Activated CD4-positive, alpha-beta T cell treated with anti-CD3 and anti-CD28 coated beads, Interleukin-10, Interleukin-2, amounts not matched to agents 100 ng/mL and 50 ng/mL, durations not matched to agents 16 hours and 8 hours (primary cell): ENCODE data around the gene PTPRN2.

Source experiments
- DNase-seq: peaks from one replicate; pipeline ENCODE4 v3.0.0-alpha.2; 2020

Gene PTPRN2

DNA sequence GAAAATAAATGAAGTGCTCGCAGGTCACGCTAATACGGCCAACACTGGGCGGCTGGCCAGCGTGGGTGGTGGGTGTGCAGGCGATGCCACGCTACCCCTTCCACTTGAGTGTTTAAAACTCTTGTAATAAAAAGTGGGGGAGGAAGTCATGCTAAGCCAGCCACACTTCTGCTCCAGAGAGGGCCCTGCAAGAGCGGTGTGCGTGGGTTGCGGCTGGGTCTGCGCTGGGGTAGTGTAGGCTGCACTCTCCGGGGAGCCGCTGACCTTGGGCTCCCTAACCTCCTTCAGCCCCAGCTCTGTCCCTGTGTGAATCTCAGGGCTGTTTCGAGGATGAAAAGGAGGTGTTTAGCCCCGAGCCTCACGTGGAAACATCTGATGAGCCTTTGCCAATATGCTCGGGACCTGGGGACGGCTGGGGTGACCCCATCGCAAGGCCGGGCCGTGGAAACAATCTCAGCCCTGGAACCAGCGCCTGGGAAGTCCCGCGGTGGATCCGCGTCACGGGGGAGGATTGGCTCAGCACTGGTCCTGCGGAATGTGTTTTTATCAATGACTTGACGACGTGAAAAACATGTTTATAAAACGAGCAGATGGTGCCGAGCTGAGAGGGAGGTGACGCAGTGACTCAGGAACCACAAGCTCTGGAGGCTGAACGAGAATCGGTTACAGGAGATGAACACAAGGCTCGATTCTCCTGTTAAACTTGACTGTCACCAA, 972.4 kb downstream of the PTPRN2 start:
- no peak for DNase-seq

DNA sequence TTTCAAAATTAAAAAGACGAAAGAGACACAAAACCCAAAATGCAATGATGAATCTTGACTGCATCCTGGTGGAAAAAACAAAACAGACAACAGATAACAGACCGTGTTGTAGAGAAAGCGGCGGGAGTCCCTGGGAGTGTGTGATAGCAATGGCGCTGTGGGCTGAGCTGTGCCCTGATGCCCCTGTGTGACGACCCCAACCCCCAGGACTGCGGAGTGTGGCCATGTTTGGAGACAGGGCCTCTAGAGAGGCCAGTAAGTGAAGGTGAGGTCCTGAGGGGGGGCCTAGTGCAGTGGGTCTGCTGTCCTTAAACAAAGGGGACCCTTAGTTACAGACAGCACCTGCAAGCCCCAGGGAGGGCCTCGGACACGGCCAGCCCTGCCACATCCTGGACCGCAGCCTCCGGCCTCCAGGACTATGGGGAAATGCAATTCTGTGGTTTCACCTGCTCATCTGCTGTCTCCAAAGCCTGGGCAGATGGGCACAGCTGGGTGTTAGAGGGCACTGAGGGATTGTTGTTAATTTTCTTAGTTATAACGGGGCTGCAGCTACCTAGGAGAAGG, 973.1 kb downstream of the PTPRN2 start:
- DNase-seq, result no peak

DNA sequence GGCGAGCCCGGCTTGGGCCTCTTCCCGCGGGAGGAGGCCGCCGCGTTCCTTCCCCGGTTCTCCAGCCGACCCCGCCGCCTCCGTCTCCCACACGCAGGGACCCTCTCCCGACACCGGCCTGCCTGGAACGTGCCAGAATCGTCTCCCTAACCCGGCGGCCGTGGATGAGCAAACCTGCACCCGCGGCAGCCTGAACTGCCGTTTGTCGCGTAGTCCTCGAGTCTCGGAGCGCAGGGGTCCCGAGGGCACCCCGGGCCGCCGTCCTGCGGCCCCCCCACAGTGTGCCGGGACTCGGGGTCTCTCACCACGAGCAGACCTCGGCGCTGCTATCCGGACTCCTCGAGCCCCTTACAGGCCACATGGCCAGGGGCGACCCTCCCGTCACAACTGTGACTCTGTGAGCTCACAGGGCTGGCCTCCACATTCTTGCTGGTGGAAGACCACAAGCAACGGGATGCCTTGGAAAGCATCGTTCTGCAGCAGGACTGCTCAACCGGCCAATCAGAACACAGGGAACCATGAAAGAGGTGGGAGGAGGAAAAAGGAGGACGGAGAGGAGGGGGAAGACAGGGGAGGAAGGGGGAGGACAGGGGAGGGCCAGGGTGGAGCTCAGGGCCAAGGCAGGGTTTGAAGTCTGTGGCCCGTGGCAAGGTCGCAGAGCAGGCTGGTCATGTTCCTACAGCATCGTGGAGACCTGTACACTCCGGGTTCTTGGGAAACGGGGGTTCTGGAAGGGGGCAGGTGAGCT, 973.9 kb downstream of the PTPRN2 start:
- no peak for DNase-seq

DNA sequence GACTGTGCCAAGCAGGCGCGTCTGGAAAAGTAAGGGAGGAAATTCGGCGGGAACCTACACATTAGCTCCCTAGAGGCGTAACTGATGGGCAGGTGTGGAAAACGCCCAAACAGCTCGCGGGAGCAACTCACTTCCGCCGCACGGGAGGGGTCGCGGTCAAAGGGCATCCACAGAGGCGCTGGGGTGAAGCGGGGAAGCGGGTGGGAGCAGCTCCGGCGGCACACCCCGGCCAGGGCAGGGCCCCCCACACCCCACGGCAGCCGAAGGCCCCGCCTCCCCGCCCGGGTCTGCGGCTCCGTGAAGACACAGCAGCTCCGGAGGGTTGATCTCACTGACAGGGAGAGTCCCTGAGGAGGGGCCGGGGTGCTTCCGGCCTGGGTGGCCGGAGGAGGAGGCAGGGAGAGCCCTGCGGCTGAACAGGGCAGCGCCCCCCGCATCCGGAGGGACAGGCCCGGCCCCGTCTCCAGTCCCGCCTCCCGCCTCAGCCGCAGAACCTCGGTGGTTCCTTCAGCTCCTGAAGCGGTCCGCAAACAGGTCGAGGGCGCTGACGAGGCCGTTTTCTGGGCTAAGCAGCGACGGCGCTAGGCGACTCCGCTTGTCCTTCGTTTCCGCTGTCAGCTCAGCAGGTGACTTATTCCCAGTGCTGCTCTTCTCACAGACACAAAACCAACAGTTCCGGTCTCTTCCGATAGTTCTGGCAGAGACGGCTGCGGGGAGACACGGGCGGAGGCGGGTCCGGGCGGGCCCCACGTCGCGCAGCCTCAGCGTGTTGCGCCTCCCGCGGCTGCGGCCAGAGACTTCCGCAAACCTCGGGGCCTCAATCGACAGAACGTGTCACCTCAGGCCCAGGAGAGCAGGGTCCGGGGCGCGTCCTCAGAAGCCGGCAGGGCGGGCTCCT, 974.7 kb downstream of the PTPRN2 start:
- peak; percentile 71 for DNase-seq

DNA sequence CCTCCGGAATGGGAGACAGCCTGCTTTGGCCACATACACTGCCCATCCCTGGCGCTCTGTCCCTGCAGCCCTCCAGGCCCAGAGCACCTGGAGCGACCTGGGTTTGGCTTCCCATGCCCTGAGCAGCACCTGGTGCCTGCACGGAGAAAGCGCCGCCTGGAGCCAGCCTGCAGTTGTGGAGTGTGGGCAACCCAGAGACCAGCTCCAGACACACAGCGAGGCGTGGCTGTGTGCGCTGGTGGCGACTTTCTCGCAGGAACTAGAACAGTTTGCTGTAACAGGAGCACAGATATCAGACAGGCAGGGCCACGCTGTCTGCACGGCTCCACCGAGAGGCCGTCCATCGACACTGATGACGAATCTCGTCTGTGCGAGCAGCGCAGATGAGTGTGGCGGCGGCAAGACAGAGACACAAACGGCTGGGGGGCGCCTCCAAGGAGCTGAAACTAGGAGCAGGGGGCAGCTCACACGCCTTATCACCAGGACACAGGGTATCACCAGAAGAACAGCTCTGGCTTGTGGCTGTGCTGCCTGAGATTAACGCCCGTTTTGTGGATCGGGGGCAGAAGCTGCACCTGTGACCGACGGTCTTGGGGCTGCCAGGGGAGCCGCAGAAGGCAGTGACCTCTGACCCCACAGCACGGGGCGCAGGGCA, 975.5 kb downstream of the PTPRN2 start:
- no peak for DNase-seq

DNA sequence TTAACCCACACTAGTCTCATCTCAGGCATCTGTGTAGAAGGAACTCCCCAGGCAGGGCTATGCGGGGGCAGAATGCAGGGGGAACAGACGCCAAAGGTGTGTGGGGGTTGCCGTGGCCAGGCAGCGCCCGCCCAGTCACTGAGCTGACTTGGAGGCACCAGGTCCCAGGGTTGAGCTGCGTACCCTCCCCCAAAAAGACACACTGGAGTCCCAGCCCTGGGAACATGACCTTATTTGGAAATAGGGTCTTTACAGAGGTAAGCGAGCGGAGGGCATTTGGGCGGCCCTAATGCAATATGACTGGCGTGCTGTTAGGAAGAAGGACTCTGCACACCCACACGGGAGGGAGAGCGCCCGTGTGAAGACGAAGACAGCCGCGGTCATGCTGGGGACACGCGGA, 976.3 kb downstream of the PTPRN2 start:
- DNase-seq, result no peak

DNA sequence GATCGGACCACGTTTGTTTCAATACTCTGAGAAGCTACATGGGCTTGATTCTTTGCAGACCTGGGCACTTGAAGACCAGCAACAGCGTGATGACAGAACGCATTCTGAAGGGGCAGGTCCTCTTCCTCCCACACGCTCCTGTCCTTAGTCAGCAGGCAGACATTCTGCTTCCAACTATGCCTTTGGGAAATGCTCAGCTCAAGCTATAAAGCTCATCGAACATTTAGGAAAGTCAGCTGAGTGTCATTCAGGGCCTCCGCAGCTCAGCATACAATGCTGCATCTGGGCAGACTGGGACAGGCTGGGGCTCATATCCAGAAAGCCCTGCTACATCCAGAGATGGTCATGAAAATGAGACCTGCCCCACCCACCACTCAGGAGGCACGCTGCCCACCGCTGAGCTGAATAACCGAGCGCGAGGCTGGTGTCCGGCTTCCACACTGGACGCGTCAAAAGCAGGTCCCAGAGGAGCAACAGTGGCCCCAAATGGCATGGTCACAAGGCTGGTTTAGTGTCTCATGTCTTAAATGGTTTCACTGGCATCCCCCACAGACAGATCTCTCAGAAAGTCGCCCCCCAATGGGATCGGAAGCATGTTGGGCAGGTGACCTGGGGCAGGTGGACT, 976.8 kb downstream of the PTPRN2 start:
- no peak for DNase-seq

DNA sequence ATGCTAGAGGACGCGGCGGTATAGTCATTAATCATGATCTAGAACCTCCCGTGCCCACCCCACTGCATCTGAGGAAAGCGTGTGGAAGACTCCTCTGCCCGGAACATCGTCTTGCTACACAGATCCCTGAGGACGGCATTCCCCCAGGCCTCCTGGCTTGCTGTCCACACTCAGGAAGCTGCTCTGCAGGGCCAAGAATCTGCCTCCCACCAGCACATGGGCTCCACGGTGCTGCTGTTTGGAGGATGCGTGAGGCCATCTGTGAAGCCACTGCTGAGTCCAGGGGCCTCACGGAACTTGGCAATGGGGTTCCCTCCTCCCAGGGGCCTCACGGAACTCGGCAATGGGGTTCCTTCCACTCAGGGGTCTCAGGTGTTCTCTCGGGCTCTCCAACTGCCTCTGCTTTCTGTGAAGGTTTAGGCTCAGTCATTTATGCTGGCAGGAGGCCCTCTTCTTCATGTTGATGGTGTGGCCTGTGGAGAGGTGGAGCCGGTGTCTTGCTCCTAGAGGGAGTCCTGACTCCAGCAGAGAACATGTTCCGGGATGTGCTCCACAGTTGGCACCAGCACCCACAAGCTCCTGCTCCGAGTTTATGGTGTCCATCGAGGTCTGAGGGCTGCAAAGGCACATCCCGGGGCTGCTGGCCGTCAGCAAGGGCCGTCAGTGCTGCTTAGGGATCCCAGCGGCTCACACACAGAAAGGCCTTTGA, 977.5 kb downstream of the PTPRN2 start:
- DNase-seq, result no peak

DNA sequence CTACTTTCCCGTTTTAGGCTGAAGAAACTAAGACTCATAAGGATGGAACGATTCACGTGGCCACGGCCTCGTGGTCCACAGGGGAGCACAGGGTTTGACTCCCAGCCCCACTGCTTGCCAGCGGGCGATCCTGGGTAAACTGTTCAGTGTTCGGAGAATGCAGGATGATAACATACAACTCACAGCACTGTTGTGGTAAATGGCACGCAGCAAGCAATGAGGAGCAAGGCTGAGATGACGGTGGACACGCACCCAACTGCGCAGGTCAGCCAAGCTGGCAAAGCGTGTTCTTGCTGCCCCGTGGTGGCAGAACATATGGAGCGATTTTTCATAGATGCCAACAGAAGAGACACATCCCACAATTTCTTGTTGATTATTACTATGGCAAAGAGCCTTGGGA, 978.1 kb downstream of the PTPRN2 start:
- no peak for DNase-seq

DNA sequence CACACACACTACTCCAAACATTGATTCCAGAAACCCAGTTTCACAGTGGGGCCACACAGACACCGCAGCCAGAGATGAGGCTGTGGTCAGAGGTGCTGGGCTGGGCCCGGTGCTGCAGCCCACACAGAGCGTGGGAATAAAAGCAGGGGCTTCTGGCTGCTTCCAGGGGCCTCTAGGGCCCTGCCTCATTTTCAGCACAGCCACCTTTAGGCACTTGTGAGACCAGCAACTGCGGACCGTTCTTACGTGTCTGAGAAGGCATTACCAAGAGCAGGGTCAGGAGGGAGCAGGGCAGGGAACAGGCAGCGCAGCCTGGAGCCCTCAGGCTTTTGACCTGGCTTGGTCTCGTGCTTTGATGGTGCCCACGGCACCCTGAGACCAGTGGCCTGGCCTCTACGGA, 980.4 kb downstream of the PTPRN2 start:
- no peak for DNase-seq

DNA sequence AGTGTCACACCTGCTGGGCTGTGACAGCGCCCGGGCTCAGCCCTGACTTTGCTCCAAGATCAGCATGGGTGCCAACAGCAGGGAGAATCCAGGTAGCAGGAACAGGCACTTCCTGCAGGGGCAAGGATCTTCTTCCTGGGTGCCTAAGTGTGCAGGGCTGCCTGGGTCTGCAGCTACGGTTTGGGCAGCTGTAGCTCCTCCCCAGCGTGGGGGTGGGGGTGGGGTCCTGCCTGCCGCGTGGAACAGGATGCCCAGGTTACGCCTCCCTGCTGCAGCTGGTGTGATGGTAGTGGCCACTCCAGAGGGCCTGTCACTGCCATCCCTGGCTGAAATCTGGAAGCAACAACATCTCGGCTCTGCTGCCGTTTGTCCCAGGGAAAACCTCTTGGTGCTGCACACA, 981.5 kb downstream of the PTPRN2 start:
- no peak for DNase-seq

DNA sequence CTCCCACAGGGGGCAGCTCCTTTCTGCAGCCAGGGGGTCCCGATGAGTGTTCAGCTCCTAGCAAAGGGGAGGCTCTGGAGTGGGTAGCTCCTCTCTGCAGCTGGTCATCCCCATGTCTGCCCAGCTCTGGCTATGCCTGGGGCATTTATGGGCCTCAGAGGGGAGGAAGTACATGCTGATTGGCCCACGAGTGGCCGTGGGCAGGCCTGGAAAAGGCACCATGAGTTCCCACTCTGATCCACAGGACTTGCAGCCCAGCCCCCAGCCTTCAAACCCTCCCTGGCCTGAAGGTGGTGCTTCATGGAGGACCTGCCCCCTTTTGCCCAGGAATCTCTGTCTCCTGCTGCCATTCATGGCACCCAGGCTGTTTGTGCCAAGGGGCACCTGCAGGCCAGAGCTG, 982.0 kb downstream of the PTPRN2 start:
- no peak for DNase-seq

DNA sequence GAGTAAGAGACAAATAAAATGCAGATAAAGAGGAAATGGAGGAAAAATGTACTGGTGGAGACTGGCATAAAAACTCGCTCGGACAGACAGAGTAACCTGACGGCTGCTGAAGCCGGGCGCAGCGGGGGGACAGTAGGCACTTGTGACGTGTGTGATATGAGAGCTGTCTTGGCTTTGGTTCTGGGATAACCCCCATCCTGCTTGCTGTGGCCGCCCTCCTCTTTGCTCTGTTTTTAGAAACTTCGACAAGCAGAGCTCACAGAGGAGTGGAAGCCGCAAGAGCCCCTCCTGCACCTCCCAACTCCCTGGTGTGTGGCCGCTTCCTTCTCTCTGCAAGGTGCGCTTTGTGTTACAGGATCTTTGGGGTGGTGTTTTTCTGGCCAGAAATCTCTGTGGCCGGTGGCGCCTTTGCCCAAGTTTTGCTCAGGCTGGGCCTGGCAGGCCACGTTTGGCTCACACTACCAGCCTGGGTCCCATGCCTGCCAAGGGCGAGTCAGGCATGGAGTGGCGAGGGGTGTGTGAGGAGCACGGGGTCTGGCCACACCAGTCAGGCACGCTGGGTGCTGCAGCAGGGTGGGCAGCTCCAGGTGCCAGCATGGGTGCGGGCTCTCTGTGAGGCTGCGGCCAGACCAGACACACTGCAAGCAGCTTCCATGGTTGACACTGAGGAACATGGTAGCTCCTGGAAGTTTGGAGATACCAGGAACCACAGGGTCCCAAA, 982.8 kb downstream of the PTPRN2 start:
- DNase-seq, result no peak

DNA sequence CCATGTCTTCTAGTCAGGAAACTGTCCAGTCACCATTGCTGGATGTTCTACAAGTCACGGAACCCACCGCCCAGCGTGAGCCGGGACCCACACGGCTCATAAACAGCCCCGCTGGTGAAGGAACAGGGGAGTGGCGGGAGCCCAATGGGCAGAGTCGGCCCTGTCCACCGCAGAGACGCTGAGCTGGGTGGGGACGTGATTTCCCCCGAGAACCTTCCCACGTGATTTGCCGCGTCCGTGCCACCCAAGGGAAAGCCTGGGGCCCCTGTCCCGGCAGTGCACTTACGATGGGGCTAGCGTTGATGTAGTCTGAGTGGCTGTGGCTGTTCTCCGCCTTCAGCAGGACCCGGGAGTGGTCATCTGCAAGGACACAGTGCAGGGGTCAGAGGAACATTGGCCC, 983.9 kb downstream of the PTPRN2 start:
- DNase-seq, result no peak

DNA sequence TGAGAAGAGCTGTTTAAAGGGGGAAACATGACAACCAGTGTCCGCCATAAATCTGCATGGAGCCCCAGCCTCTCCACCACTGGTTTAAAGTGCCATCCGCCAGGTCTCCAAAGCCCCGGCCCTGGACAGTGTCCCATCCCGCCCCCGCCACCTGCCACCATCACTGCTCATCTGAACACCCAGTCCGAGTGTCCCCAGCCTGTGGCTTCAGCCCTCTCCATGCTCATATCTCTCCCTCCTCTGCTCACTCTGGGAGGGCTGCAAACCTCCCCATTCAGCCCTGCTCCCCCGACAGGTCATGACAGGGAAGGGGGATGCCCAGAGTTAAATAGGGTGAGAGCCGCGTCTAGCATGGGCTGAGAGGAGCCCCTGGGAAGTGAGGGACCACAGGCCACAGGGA, 984.6 kb downstream of the PTPRN2 start:
- no peak for DNase-seq

DNA sequence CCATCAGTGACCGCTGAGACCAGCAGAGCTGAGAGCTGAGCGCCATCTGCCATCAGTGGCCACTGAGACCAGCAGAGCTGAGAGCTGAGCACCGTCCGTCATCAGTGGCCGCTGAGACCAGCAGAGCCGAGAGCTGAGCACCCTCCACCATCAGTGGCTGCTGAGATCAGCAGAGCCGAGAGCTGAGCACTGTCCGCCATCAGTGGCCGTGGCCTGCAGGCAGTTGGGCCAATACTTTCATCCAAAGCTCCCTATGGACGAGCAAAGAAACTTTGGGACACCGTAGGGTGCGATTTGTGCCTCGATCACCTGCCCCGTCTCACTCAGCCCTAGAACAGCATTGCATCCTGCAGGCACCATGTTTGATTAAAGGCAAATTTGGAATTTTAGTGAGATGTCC, 985.0 kb downstream of the PTPRN2 start:
- no peak for DNase-seq

DNA sequence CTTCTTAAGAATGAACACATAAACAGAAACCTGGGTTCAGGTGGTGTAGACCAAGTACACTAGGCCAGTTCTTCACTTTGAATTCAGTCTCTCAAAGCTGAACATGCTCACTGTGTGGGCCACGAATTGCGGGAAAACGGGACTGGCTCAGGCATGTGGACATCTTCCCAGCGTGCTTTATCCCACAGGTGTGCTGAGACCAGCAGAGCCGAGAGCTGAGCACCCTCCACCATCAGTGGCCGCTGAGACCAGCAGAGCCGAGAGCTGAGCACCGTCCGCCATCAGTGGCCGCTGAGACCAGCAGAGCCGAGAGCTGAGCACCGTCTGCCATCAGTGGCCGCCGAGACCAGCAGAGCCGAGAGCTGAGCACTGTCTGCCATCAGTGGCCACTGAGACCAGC, 985.5 kb downstream of the PTPRN2 start:
- DNase-seq, result no peak

DNA sequence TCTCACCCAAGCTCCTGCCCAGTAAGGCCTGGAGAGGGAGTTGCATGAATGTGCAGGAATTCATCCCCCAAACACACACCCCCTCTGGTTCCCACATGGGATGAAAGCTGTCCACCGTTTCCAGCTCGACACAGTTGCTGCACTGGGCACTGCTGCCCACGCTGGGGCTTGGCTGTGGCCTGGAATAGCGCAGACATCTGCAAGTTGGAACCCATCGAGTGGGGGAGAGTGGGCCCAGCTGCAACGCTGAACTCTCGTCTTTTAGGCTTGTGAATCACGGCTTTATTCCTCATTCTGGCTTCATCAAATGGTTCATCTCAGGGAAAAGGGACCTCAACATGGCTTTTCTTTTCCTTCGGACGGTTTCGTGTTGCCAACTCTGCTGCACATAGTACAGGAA, 986.1 kb downstream of the PTPRN2 start:
- DNase-seq, result no peak

DNA sequence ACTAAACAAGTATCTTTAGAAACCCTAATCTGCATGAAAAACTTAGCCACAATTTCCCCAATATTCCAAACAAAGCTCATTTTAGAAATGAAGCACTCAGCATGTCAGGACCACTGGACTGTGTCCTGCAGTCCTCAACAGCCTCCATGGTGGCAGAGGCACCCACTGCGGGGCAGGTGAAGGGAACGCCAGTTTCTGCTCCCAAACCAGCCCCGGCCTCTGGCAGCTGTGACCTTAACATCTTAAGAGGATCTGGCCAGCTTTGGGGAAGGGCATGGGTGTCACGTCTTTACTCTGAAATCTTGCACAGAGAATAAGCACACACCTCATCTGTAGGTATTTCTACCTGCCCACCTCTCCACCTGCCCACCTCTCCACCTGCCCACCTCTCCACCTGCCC, 988.1 kb downstream of the PTPRN2 start:
- no peak for DNase-seq

DNA sequence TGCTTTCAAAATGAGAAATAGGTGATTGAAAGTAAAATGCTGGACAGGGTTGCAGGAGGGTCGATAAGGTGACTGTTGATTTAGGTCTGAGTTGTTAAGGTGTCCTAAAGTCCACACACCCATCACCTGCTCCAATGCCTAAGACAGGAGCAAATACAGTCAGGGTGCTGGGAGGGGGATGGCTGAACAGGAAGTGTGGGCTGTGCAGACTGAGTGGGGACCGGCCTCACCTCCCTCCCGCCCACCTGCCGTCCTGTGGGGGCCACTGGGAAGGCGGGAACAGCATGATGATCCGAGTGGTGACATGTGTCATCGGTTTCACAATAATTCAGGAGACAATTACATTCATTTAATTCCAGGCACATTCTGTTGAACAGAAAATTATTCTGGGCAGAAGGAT, 990.1 kb downstream of the PTPRN2 start:
- DNase-seq, result no peak

DNA sequence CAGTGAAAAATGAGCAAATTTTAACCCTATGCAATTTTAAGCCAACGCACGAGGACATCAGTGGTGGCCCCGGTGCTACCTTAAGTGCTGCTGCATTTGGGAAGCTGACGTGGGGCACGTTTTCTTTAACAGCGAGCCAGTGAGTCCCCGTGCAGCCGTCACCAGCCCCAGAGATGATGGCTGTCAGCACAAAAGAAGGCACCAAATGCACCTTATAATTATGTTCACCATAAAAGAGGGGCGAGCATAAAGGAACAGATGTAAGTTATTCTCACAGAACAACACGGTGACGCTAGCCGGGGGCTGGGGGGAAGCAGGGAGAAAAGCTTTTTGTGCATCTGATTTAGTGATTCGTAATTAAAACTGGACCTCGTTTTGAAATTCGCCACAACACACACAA, 990.7 kb downstream of the PTPRN2 start:
- DNase-seq, result no peak
